Hepatocyte (in vitro differentiated cells): ENCODE measurements around the gene APBB1IP.
"Not testable (repeated sequence)": the region's sequence is repeated elsewhere in the genome, so short reads cannot be mapped to it uniquely, and the experiment has no call there.

ENCODE experiments used
- EZH2 ChIP-seq: fragments of 200-600 bp; sonication (generic); IDR thresholded peaks from 2 replicates; pipeline ENCODE4 v1.6.1; 2016; ENCODE audit warnings: antibody characterized with exemption, mild to moderate bottlenecking, borderline replicate concordance
- EZH2phosphoT487 ChIP-seq: fragments of 200-600 bp; sonication (generic); IDR thresholded peaks from one replicate; pipeline ENCODE4 v1.6.1; 2018; ENCODE audit warnings: antibody characterized with exemption, mild to moderate bottlenecking, low read depth, moderate library complexity; ENCODE audit not compliant: unreplicated experiment, severe bottlenecking
- TF ChIP-seq, protein P1 (sequence below): fragments of 200-600 bp; sonication (generic); IDR thresholded peaks from 2 replicates; pipeline ENCODE4 v1.5.1; 2016; ENCODE audit warnings: antibody characterized with exemption, mild to moderate bottlenecking; ENCODE audit not compliant: poor library complexity

DNA sequence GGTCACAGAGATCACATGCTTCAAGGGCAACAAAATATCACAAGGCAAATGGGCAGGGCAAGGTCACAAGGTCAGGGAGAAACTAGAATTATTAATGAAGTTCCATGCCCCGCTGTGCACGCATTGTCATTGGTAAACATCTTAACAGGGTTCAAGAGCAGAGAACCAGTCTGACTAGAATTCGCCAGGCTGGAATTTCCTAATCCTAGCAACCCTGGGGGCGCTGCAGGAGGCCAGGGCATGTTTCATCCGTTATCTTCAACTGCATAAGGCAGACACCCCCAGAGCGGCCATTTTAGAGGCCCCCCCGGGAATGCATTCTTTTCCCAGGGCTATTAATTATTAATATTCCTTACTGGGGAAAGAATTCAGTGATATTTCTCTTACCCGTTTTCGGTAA lies 54.6 kb downstream of the APBB1IP start:
- TF ChIP-seq EZH2phosphoT487, EZH2: not testable (repeated sequence)
- TF ChIP-seq, protein P1, sequence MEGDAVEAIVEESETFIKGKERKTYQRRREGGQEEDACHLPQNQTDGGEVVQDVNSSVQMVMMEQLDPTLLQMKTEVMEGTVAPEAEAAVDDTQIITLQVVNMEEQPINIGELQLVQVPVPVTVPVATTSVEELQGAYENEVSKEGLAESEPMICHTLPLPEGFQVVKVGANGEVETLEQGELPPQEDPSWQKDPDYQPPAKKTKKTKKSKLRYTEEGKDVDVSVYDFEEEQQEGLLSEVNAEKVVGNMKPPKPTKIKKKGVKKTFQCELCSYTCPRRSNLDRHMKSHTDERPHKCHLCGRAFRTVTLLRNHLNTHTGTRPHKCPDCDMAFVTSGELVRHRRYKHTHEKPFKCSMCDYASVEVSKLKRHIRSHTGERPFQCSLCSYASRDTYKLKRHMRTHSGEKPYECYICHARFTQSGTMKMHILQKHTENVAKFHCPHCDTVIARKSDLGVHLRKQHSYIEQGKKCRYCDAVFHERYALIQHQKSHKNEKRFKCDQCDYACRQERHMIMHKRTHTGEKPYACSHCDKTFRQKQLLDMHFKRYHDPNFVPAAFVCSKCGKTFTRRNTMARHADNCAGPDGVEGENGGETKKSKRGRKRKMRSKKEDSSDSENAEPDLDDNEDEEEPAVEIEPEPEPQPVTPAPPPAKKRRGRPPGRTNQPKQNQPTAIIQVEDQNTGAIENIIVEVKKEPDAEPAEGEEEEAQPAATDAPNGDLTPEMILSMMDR, result not testable (repeated sequence)
